HepG2 (cell line): ENCODE results near the gene KPNB1. TPM values are rescaled to one million over a fixed set of nuclear protein-coding genes. Genes with fewer than 3 reads are reported as not detected.
A peak's percentile ranks its signal among the peaks of the same experiment; 100 is the strongest.

ENCODE experiments used
- AKAP8 ChIP-seq: sonication (generic); formaldehyde crosslinking; IDR thresholded peaks from 2 replicates; pipeline ENCODE4 v1.5.1; 2020; ENCODE audit warnings: mild to moderate bottlenecking, missing genetic modification reagents
- ARID4A ChIP-seq: sonication (generic); formaldehyde crosslinking; IDR thresholded peaks from 2 replicates; pipeline ENCODE4 v1.5.0; 2020; ENCODE audit warnings: mild to moderate bottlenecking, missing genetic modification reagents, borderline replicate concordance
- CREB1 ChIP-seq, 2 experiments: fragments of 450-650 bp in 1 of 2; IDR thresholded peaks; 2 replicates each; pipeline ENCODE4 v1.6.1; 2016 to 2017; ENCODE audit warnings: control low read depth in 1 of 2, mild to moderate bottlenecking in 1 of 2, missing compliant biosample characterization in 1 of 2, missing genetic modification characterization in 1 of 2
- EHMT2 ChIP-seq: fragments of 200-600 bp; sonication (generic); IDR thresholded peaks from 2 replicates; pipeline ENCODE4 v1.7.0; 2017; ENCODE audit warnings: antibody characterized with exemption, low read depth, low read length, borderline replicate concordance
- ELF1 ChIP-seq: sonication (generic); formaldehyde crosslinking; IDR thresholded peaks from 2 replicates; pipeline ENCODE4 v1.4.0; 2020; ENCODE audit warnings: missing genetic modification reagents
- GMEB1 ChIP-seq: sonication (generic); formaldehyde crosslinking; IDR thresholded peaks from 2 replicates; pipeline ENCODE4 v1.5.1; 2020; ENCODE audit warnings: missing genetic modification reagents, mild to moderate bottlenecking, borderline replicate concordance
- HDAC6 ChIP-seq: fragments of 200-600 bp; sonication (generic); IDR thresholded peaks from 2 replicates; pipeline ENCODE4 v1.7.0; 2017; ENCODE audit warnings: mild to moderate bottlenecking, antibody characterized with exemption, low read length, low read depth
- MBNL3 ChIP-seq: fragments of 250-450 bp; sonication (Bioruptor Pico); conservative IDR thresholded peaks from 2 replicates; pipeline ENCODE4 v1.8.0; 2022; ENCODE audit warnings: mild to moderate bottlenecking, inconsistent platforms
- PAX8 ChIP-seq: sonication (generic); formaldehyde crosslinking; IDR thresholded peaks from 2 replicates; pipeline ENCODE4 v1.8.0; 2022; ENCODE audit warnings: mild to moderate bottlenecking, missing genetic modification reagents, borderline replicate concordance
- SATB2 ChIP-seq: sonication (generic); formaldehyde crosslinking; IDR thresholded peaks from 2 replicates; pipeline ENCODE4 v1.5.0; 2020; ENCODE audit warnings: missing genetic modification reagents
- YY1 ChIP-seq: IDR thresholded peaks from 2 replicates; pipeline ENCODE4 v1.6.1; 2011; ENCODE audit warnings: low read length, low read depth, moderate library complexity, mild to moderate bottlenecking; ENCODE audit not compliant: insufficient read depth, insufficient replicate concordance
- ZGPAT ChIP-seq: IDR thresholded peaks from 2 replicates; pipeline ENCODE4 v1.6.1; 2016; ENCODE audit warnings: mild to moderate bottlenecking
- ZNF276 ChIP-seq: sonication (generic); formaldehyde crosslinking; IDR thresholded peaks from 2 replicates; pipeline ENCODE4 v1.4.0; 2020; ENCODE audit warnings: mild to moderate bottlenecking, low read depth, missing genetic modification reagents
- ZNF326 ChIP-seq: sonication (generic); formaldehyde crosslinking; IDR thresholded peaks from 2 replicates; pipeline ENCODE4 v1.4.0; 2020; ENCODE audit warnings: missing genetic modification reagents, borderline replicate concordance
- ZNF614 ChIP-seq: IDR thresholded peaks from 2 replicates; pipeline ENCODE4 v1.6.1; 2018; ENCODE audit warnings: missing biosample characterization, missing genetic modification reagents, inconsistent platforms, borderline replicate concordance
- ZSCAN12 ChIP-seq: sonication (generic); formaldehyde crosslinking; IDR thresholded peaks from 2 replicates; pipeline ENCODE4 v1.9.0; 2021; ENCODE audit warnings: mild to moderate bottlenecking, missing genetic modification reagents
- polyA plus RNA-seq, 8 experiments: library from polyadenylated mRNA; depleted of rRNA in 3 of 8; stranded (reverse) in 7 of 8; unstranded in 1 of 8; fragments of >200 nt; fragmentation: Illumina TruSeq in 4 of 8; extraction: Trizol in 4 of 8; gene quantifications; 2 replicates each; pipeline versions ENCODE4 v1.2.1 to v1.2.3, GENCODE V29; 2011 to 2016; ENCODE audit warnings: low read depth in 4 of 8, missing spikeins in 1 of 8, mixed read lengths in 1 of 8; ENCODE audit not compliant: insufficient read depth in 1 of 8
- total RNA-seq, 5 experiments: library from RNA; depleted of rRNA; stranded (reverse); fragments of >200 nt; fragmentation: Illumina TruSeq; extraction: Trizol; gene quantifications; 2 replicates each; pipeline ENCODE4 v1.2.3, GENCODE V29; 2016; ENCODE audit warnings: low read depth in 1 of 5

Gene KPNB1
- total and polyA plus RNA-seq, 2 of the 13 experiments (the other 11 are each of a cell fraction or from before 2014, with no cell fraction given), result 164 to 424 TPM

- TF ChIP-seq ARID4A (CRISPR knock-in tag) (0 out of 2 replicates have a peak, but pooled peaks have one; percentile 11), GMEB1 (CRISPR knock-in tag) (no peak), AKAP8 (CRISPR knock-in tag) (0 out of 2 replicates have a peak, but pooled peaks have one; percentile 39), MBNL3 (CRISPR knock-in tag) (no peak), ZGPAT (CRISPR knock-in tag) (no peak), ZNF276 (CRISPR knock-in tag) (no peak), ZNF614 (no peak; the same call in 1 of the 2 replicates), ELF1 (CRISPR knock-in tag) (no peak), ZSCAN12 (CRISPR knock-in tag) (no peak), YY1 (no peak), SATB2 (CRISPR knock-in tag) (no peak), CREB1 (IDR thresholded peaks at IDR 0.05) (no peak), CREB1 (CRISPR knock-in tag; IDR thresholded peaks at IDR 0.05) (no peak), PAX8 (no peak), ZNF326 (CRISPR knock-in tag) (no peak), HDAC6 (no peak), EHMT2 (no peak)
Observed at GRCh38 chr17:47694581-47695428, 45.1 kb downstream of the KPNB1 start (continued).
